GM23338 (cell line): ENCODE data around the gene SYT11. TPM values are rescaled to one million over a fixed set of nuclear protein-coding genes. Genes with fewer than 3 reads are reported as not detected.

Experiments
- ATAC-seq: fragments of 200-7000 bp; cut with Tn5 transposase; 3 replicates; pipeline ENCODE4 v1.9.1; 2020
- DNase-seq: peaks from one replicate; pipeline ENCODE4 v3.0.0-alpha.2; 2015; ENCODE audit warnings: low spot score
- H2AFZ ChIP-seq: fragments of 200-600 bp; sonication (generic); 2 replicates; pipeline ENCODE4 v1.8.0; 2016; ENCODE audit warnings: antibody characterized with exemption, mild to moderate bottlenecking, moderate library complexity
- H3F3A ChIP-seq: fragments of 200-600 bp; sonication (generic); replicated peaks from 2 replicates; pipeline ENCODE4 v1.8.0; 2017; ENCODE audit warnings: antibody characterized with exemption, mixed run types, low read depth
- H3K27ac ChIP-seq: fragments of 200-600 bp; sonication (generic); 2 replicates; pipeline ENCODE4 v1.6.1; 2016; ENCODE audit warnings: low read depth
- H3K27me3 ChIP-seq: fragments of 200-600 bp; sonication (generic); 2 replicates; pipeline ENCODE4 v1.8.0; 2016; ENCODE audit warnings: mild to moderate bottlenecking, mixed run types, moderate library complexity; ENCODE audit not compliant: insufficient read depth
- H3K36me3 ChIP-seq: fragments of 200-600 bp; sonication (generic); 2 replicates; pipeline ENCODE4 v1.8.0; 2016; ENCODE audit warnings: mild to moderate bottlenecking; ENCODE audit not compliant: insufficient read depth
- H3K4me1 ChIP-seq: fragments of 200-600 bp; sonication (generic); 2 replicates; pipeline ENCODE4 v1.8.0; 2016; ENCODE audit warnings: mild to moderate bottlenecking, moderate library complexity; ENCODE audit not compliant: insufficient read depth
- H3K4me2 ChIP-seq: fragments of 200-600 bp; sonication (generic); 2 replicates; pipeline ENCODE4 v1.7.1; 2017; ENCODE audit warnings: mixed run types
- H3K4me3 ChIP-seq: fragments of 200-600 bp; sonication (generic); 2 replicates; pipeline ENCODE4 v1.6.1; 2016; ENCODE audit warnings: mixed run types
- H3K79me2 ChIP-seq: fragments of 200-600 bp; sonication (generic); replicated peaks from 2 replicates; pipeline ENCODE4 v1.8.0; 2017; ENCODE audit warnings: mild to moderate bottlenecking; ENCODE audit not compliant: insufficient read depth
- H3K9me2 ChIP-seq: fragments of 200-600 bp; sonication (generic); 2 replicates; pipeline ENCODE4 v1.8.0; 2017; ENCODE audit not compliant: insufficient read depth
- H4K20me1 ChIP-seq: fragments of 200-600 bp; sonication (generic); replicated peaks from 2 replicates; pipeline ENCODE4 v1.8.0; 2017; ENCODE audit warnings: mild to moderate bottlenecking; ENCODE audit not compliant: insufficient read depth
- H3K27ac Mint-ChIP-seq: 2 replicates; pipeline ENCODE4 v1.8.0; 2020; ENCODE audit warnings: inconsistent platforms, mild to moderate bottlenecking, moderate library complexity, mixed read lengths
- H3K27me3 Mint-ChIP-seq: 3 replicates; pipeline ENCODE4 v1.8.0; 2022; ENCODE audit warnings: low read depth, mild to moderate bottlenecking, moderate library complexity, mixed read lengths, inconsistent platforms; ENCODE audit not compliant: insufficient read depth, poor library complexity
- H3K36me3 Mint-ChIP-seq: 3 replicates; pipeline ENCODE4 v1.8.0; 2021; ENCODE audit warnings: low read depth, mild to moderate bottlenecking, inconsistent platforms, moderate library complexity, mixed read lengths
- H3K4me1 Mint-ChIP-seq: 3 replicates; pipeline ENCODE4 v1.8.0; 2020; ENCODE audit warnings: mild to moderate bottlenecking, inconsistent platforms, mixed read lengths
- H3K4me3 Mint-ChIP-seq: 3 replicates; pipeline ENCODE4 v1.8.0; 2021; ENCODE audit warnings: moderate library complexity, mild to moderate bottlenecking, inconsistent platforms, mixed read lengths
- H3K9me3 Mint-ChIP-seq: 3 replicates; pipeline ENCODE4 v1.8.0; 2020; ENCODE audit warnings: moderate library complexity, mild to moderate bottlenecking, inconsistent platforms, mixed read lengths
- EZH2 ChIP-seq: fragments of 200-600 bp; sonication (generic); IDR thresholded peaks from one replicate; pipeline ENCODE4 v1.8.0; 2017; ENCODE audit warnings: antibody characterized with exemption, mild to moderate bottlenecking, low read depth; ENCODE audit not compliant: unreplicated experiment
- NANOG ChIP-seq: IDR thresholded peaks from 2 replicates; pipeline ENCODE4 v1.6.1; 2016; ENCODE audit warnings: antibody characterized with exemption, borderline replicate concordance
- POLR2AphosphoS5 ChIP-seq: IDR thresholded peaks from 2 replicates; pipeline ENCODE4 v1.6.1; 2016; ENCODE audit warnings: antibody characterized with exemption, low read depth
- REST ChIP-seq: IDR thresholded peaks from one replicate; pipeline ENCODE4 v1.6.1; 2018; ENCODE audit warnings: antibody characterized with exemption; ENCODE audit not compliant: unreplicated experiment
- STAT1 ChIP-seq: IDR thresholded peaks from one replicate; pipeline ENCODE4 v1.6.1; 2016; ENCODE audit warnings: antibody characterized with exemption; ENCODE audit not compliant: unreplicated experiment
- ZNF331 ChIP-seq: fragments of 250-450 bp; sonication (Bioruptor Pico); IDR thresholded peaks from 2 replicates; pipeline ENCODE4 v1.5.0; 2020; ENCODE audit warnings: low read depth, mild to moderate bottlenecking, moderate library complexity
- polyA plus RNA-seq: library from polyadenylated mRNA; unstranded; fragments of >200 nt; fragmentation: Nextera tagmentation; extraction: Ambion mirVana; gene quantifications from 2 replicates; pipeline ENCODE4 v1.2.1, GENCODE V29; 2016
- total RNA-seq: library from RNA; depleted of rRNA; stranded (reverse); fragments of >200 nt; shearing (Covaris generic); gene quantifications from 2 replicates; pipeline ENCODE4 v1.2.3, GENCODE V29; 2014
- TF ChIP-seq, protein P1 (sequence below), 2 experiments: fragments of 200-600 bp in 1 of 2; sonication (generic) in 1 of 2; conservative IDR thresholded peaks; 2 replicates each; pipeline versions ENCODE4 v1.5.1 to v1.6.1; 2016 to 2017; ENCODE audit warnings: antibody characterized with exemption in 2 of 2, low read depth in 2 of 2, mild to moderate bottlenecking in 2 of 2, moderate library complexity in 1 of 2
- TF ChIP-seq, protein P2 (sequence below): fragments of 250-450 bp; sonication (Bioruptor Pico); IDR thresholded peaks from 2 replicates; pipeline ENCODE4 v1.5.0; 2020; ENCODE audit warnings: mild to moderate bottlenecking, moderate library complexity

The SYT11 gene
- total and polyA plus RNA-seq, 2 experiments from 2014 or later = 3.9 to 15.9 TPM

- ATAC-seq = peak; percentile 5; the same call in 2 of the 3 replicates
- Histone ChIP-seq H3F3A (peaks cover 47% of the 10 kb centered on the region), H3K36me3 (peaks cover 43% of the 10 kb centered on the region), H3K27ac (peak overlapping the region; percentile 92), H4K20me1 (peaks cover 23% of the 10 kb centered on the region), H3K9me2 (no peaks in the 10 kb centered on the region), H3K4me2 (no peak overlapping the region), H3K79me2 (peaks cover 20% of the 10 kb centered on the region), H3K4me3 (no peak overlapping the region), H2AFZ (no peak overlapping the region), H3K4me1 (peaks cover 5% of the 10 kb centered on the region; the same call in 1 of the 2 replicates), H3K27me3 (no peaks in the 10 kb centered on the region)
- peaks cover 6% of the 10 kb centered on the region for H3K27me3 Mint-ChIP-seq
- peaks cover 13% of the 10 kb centered on the region; the same call in 2 of the 3 replicates for H3K4me1 Mint-ChIP-seq
- no peak for TF ChIP-seq ZNF331 (CRISPR knock-in tag)
- TF ChIP-seq, protein P1, sequence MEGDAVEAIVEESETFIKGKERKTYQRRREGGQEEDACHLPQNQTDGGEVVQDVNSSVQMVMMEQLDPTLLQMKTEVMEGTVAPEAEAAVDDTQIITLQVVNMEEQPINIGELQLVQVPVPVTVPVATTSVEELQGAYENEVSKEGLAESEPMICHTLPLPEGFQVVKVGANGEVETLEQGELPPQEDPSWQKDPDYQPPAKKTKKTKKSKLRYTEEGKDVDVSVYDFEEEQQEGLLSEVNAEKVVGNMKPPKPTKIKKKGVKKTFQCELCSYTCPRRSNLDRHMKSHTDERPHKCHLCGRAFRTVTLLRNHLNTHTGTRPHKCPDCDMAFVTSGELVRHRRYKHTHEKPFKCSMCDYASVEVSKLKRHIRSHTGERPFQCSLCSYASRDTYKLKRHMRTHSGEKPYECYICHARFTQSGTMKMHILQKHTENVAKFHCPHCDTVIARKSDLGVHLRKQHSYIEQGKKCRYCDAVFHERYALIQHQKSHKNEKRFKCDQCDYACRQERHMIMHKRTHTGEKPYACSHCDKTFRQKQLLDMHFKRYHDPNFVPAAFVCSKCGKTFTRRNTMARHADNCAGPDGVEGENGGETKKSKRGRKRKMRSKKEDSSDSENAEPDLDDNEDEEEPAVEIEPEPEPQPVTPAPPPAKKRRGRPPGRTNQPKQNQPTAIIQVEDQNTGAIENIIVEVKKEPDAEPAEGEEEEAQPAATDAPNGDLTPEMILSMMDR (conservative IDR thresholded peaks at IDR 0.05; ENCODE audit: low read depth in 2 of 2) = no peak
- no peak for TF ChIP-seq POLR2AphosphoS5
- TF ChIP-seq, protein P2, sequence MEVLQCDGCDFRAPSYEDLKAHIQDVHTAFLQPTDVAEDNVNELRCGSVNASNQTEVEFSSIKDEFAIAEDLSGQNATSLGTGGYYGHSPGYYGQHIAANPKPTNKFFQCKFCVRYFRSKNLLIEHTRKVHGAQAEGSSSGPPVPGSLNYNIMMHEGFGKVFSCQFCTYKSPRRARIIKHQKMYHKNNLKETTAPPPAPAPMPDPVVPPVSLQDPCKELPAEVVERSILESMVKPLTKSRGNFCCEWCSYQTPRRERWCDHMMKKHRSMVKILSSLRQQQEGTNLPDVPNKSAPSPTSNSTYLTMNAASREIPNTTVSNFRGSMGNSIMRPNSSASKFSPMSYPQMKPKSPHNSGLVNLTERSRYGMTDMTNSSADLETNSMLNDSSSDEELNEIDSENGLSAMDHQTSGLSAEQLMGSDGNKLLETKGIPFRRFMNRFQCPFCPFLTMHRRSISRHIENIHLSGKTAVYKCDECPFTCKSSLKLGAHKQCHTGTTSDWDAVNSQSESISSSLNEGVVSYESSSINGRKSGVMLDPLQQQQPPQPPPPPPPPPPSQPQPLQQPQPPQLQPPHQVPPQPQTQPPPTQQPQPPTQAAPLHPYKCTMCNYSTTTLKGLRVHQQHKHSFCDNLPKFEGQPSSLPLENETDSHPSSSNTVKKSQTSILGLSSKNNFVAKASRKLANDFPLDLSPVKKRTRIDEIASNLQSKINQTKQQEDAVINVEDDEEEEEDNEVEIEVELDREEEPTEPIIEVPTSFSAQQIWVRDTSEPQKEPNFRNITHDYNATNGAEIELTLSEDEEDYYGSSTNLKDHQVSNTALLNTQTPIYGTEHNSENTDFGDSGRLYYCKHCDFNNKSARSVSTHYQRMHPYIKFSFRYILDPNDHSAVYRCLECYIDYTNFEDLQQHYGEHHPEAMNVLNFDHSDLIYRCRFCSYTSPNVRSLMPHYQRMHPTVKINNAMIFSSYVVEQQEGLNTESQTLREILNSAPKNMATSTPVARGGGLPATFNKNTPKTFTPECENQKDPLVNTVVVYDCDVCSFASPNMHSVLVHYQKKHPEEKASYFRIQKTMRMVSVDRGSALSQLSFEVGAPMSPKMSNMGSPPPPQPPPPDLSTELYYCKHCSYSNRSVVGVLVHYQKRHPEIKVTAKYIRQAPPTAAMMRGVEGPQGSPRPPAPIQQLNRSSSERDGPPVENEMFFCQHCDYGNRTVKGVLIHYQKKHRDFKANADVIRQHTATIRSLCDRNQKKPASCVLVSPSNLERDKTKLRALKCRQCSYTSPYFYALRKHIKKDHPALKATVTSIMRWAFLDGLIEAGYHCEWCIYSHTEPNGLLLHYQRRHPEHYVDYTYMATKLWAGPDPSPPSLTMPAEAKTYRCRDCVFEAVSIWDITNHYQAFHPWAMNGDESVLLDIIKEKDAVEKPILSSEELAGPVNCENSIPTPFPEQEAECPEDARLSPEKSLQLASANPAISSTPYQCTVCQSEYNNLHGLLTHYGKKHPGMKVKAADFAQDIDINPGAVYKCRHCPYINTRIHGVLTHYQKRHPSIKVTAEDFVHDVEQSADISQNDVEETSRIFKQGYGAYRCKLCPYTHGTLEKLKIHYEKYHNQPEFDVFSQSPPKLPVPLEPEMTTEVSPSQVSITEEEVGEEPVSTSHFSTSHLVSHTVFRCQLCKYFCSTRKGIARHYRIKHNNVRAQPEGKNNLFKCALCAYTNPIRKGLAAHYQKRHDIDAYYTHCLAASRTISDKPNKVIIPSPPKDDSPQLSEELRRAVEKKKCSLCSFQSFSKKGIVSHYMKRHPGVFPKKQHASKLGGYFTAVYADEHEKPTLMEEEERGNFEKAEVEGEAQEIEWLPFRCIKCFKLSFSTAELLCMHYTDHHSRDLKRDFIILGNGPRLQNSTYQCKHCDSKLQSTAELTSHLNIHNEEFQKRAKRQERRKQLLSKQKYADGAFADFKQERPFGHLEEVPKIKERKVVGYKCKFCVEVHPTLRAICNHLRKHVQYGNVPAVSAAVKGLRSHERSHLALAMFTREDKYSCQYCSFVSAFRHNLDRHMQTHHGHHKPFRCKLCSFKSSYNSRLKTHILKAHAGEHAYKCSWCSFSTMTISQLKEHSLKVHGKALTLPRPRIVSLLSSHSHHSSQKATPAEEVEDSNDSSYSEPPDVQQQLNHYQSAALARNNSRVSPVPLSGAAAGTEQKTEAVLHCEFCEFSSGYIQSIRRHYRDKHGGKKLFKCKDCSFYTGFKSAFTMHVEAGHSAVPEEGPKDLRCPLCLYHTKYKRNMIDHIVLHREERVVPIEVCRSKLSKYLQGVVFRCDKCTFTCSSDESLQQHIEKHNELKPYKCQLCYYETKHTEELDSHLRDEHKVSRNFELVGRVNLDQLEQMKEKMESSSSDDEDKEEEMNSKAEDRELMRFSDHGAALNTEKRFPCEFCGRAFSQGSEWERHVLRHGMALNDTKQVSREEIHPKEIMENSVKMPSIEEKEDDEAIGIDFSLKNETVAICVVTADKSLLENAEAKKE = no peak
- TF ChIP-seq NANOG = no peak
- no peak for TF ChIP-seq STAT1
- no peak for TF ChIP-seq REST
- TF ChIP-seq EZH2 = no peak
- DNase-seq = peak; percentile 29
- peak overlapping the region; percentile 88 for H3K4me3 Mint-ChIP-seq
- H3K27ac Mint-ChIP-seq = peak overlapping the region; percentile 91
- no peaks in the 10 kb centered on the region for H3K9me3 Mint-ChIP-seq
- peaks cover 75% of the 10 kb centered on the region for H3K36me3 Mint-ChIP-seq
These were observed 52.7 kb downstream of the SYT11 start for GRCh38 chr1:155912056-155912536.
